Measurements from ENCODE around the gene LCE5A. TPM values are rescaled to one million over a fixed set of nuclear protein-coding genes. Genes with fewer than 3 reads are reported as not detected.
A peak's percentile ranks its signal among the peaks of the same experiment; 100 is the strongest.

The LCE5A gene
- total RNA-seq, 1 donor from 2014 or later: not detected

DNA sequence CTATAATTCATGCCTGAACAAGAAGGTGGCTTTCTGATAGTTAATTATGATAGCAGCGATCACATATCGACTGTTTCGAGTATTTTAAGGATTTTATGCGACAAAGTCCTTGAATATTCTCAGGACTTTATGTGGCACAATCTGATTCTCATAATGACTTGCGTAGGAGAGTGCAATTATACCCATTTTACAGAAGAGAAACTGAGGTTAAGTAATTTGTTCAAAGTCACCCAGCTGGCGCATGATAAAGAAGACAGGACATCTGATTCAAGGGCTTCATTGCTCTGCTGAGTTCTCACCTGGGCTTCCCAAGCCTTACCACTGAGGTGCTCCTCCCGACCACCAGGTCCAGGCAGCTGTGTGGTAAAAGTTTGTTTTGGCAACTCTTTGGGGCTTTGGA lies 5.5 kb downstream of the LCE5A start:
- DNase-seq: no peak
- H3K4me3 ChIP-seq: no peak overlapping the region
- H3K27me3 ChIP-seq (ENCODE audit: low read depth): peaks cover 52% of the 10 kb centered on the region
- no peak overlapping the region for H3K27ac ChIP-seq
- H3K36me3 ChIP-seq: no peaks in the 10 kb centered on the region
- no peak for ATAC-seq
- H3K4me1 ChIP-seq: peaks cover 9% of the 10 kb centered on the region
- H3K9me3 ChIP-seq: no peaks in the 10 kb centered on the region
- TF ChIP-seq, protein P1, sequence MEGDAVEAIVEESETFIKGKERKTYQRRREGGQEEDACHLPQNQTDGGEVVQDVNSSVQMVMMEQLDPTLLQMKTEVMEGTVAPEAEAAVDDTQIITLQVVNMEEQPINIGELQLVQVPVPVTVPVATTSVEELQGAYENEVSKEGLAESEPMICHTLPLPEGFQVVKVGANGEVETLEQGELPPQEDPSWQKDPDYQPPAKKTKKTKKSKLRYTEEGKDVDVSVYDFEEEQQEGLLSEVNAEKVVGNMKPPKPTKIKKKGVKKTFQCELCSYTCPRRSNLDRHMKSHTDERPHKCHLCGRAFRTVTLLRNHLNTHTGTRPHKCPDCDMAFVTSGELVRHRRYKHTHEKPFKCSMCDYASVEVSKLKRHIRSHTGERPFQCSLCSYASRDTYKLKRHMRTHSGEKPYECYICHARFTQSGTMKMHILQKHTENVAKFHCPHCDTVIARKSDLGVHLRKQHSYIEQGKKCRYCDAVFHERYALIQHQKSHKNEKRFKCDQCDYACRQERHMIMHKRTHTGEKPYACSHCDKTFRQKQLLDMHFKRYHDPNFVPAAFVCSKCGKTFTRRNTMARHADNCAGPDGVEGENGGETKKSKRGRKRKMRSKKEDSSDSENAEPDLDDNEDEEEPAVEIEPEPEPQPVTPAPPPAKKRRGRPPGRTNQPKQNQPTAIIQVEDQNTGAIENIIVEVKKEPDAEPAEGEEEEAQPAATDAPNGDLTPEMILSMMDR (IDR thresholded peaks at IDR 0.05): no peak
- intact Hi-C loops (cut with DNase I): no loop called here

DNA sequence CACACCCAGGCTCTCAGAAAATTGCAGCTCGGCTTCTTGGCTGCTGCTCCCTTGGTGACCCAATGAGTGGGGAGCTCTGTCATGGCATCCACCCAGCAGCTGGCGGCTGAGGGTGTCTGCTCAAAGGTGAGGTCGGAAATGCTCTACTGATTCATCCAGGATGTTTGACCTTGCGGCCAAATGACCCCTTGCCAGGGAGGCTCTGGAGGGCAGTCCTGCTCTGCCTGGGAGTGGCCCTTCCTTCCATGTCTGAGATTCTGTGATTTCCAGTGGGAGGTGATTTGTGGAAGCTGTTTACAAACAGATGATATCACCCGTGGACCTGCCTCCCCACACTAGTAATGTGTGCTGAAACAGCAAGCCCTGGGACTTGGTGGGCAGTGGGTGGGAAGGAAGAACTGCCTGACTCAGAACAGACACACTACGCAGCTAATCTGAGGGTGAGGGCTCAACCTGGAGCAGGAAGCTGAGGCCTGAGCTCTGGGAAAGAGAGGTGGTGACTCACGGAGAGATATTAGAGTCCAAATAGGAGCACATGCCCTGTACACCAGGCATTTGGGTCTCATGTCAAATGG lies 6.7 kb downstream of the LCE5A start:
- H3K9me3 ChIP-seq: no peaks in the 10 kb centered on the region
- ATAC-seq (no peak), DNase-seq (no peak)
- H3K27ac ChIP-seq: no peak overlapping the region
- intact Hi-C loops (cut with DNase I): no loop called here
- no peaks in the 10 kb centered on the region for H3K36me3 ChIP-seq
- peaks cover 44% of the 10 kb centered on the region for H3K27me3 ChIP-seq (ENCODE audit: low read depth)
- no peak overlapping the region for H3K4me3 ChIP-seq
- H3K4me1 ChIP-seq: peaks cover 9% of the 10 kb centered on the region
- TF ChIP-seq, protein P1 (IDR thresholded peaks at IDR 0.05): no peak

DNA sequence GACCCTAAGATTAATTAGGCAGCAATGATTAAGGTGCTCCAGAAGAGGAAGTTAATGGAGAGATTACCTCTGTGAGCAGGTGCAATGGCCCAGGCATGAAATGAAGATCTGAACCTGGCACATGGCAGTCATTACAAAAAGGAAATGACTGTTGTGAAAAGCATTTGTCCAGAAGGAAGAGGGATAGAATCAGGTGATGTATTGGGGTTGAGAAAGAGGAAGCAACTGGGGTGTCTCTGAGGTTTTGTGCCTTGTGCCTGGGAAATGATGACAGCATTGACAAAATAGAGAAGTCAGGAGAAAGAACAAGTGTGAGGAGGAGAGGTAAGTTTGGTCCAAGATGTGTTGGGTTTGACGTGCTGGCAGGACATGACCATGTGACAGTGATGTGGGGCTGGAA lies 9.2 kb downstream of the LCE5A start:
- intact Hi-C loops (cut with DNase I): no loop called here
- Histone ChIP-seq H3K27ac (no peak overlapping the region), H3K36me3 (no peaks in the 10 kb centered on the region), H3K27me3 (ENCODE audit: low read depth) (peaks cover 29% of the 10 kb centered on the region), H3K9me3 (no peaks in the 10 kb centered on the region), H3K4me1 (peaks cover 8% of the 10 kb centered on the region), H3K4me3 (no peak overlapping the region)
- DNase-seq: no peak
- peak in 1 of 2 donors; percentile 35 for ATAC-seq
- TF ChIP-seq, protein P1 (IDR thresholded peaks at IDR 0.05): no peak

DNA sequence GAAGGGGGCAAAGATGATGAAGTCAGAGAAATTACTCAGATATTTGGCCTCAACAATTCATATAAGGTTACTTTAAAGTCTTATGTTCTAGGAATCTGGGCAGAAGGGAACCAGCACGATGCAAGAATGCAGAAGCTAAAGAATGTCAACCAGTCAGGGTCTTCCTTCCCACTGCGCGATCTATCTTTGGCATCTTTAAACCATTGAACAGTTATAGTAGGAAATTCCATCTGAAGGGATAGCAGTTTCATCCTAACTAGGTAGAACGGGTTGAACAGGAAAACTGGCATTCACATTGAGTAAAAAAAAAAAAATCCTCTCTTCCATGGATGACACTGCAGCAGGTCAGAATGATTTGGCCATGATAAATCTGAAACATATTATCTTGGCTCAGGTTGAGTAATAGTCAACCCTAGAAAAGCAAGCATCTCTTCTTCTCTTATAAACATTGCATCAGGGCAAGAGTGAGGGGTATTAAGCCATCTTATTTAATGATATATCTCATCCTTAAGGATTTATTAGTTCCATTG lies 10.0 kb downstream of the LCE5A start:
- no peak overlapping the region for H3K27ac ChIP-seq
- no peak for ATAC-seq
- H3K4me3 ChIP-seq: no peak overlapping the region
- no peak for DNase-seq
- peaks cover under 1% of the 10 kb centered on the region for H3K4me1 ChIP-seq
- H3K27me3 ChIP-seq (ENCODE audit: low read depth): peaks cover 21% of the 10 kb centered on the region
- TF ChIP-seq, protein P1 (IDR thresholded peaks at IDR 0.05): no peak
- H3K9me3 ChIP-seq: no peaks in the 10 kb centered on the region
- intact Hi-C loops (cut with DNase I): no loop called here
- H3K36me3 ChIP-seq: no peaks in the 10 kb centered on the region

DNA sequence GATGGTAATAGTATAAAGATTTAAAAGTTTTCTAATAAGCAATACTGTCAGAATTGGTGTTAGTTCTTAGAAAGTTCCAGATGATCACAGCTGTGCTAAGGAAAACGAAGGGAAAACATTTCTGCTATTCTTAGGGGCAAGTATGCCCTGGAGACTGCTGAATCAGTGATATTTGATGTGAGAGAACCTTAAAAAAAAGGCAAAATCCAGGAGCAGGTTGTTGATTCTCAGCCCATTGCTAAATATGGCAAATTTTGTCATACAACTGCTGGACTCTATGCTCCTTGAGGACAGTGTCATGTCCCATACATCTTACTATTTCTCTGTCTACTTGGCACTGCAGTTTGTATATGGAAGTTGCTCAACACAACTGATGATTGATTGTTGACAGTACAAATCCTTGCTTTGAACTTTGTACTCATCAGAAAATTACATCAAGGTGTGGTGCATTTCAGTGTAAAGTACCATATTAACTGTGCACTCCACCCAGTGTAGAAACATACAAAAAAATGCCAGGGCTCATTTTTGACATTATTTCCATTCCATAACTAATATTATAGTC lies 14.6 kb downstream of the LCE5A start:
- TF ChIP-seq, protein P1 (IDR thresholded peaks at IDR 0.05): no peak
- H3K9me3 ChIP-seq: no peaks in the 10 kb centered on the region
- intact Hi-C loops (cut with DNase I): no loop called here
- H3K4me1 ChIP-seq: no peaks in the 10 kb centered on the region
- no peak overlapping the region for H3K4me3 ChIP-seq
- DNase-seq (no peak), ATAC-seq (no peak)
- no peaks in the 10 kb centered on the region for H3K27me3 ChIP-seq (ENCODE audit: low read depth)
- H3K36me3 ChIP-seq: no peaks in the 10 kb centered on the region
- H3K27ac ChIP-seq: no peak overlapping the region
